Spleen (tissue), 11 donors: ENCODE results near the gene TRMT1. TPM values are rescaled to one million over a fixed set of nuclear protein-coding genes. Genes with fewer than 3 reads are reported as not detected.

Experiments used
- DNase-seq: peaks from one replicate; pipeline ENCODE4 v3.0.0-alpha.2; 2020
- H3K27ac ChIP-seq, 8 donors: fragments of 200-600 bp; sonication (generic) in 7 of 8; 1 replicate in 4 of 8; 2 replicates in 4 of 8; pipeline versions ENCODE4 v1.5.0 to v1.8.0; 2016 to 2021; ENCODE audit warnings: inconsistent platforms in 4 of 8, mild to moderate bottlenecking in 4 of 8, moderate library complexity in 1 of 8
- H3K27me3 ChIP-seq, 7 donors: fragments of 200-600 bp; sonication (generic) in 6 of 7; replicated peaks in 1 of 7; 1 replicate in 4 of 7; 2 replicates in 3 of 7; pipeline versions ENCODE4 v1.5.0 to v1.8.0; 2016 to 2021; ENCODE audit warnings: inconsistent platforms in 3 of 7, mild to moderate bottlenecking in 1 of 7
- H3K36me3 ChIP-seq, 6 donors: fragments of 200-600 bp; sonication (generic) in 5 of 6; 1 replicate in 4 of 6; 2 replicates in 2 of 6; pipeline versions ENCODE4 v1.5.0 to v1.8.0; 2016 to 2021; ENCODE audit warnings: inconsistent platforms in 2 of 6
- H3K4me1 ChIP-seq, 6 donors: fragments of 200-600 bp; sonication (generic) in 5 of 6; 1 replicate in 3 of 6; 2 replicates in 3 of 6; pipeline versions ENCODE4 v1.5.0 to v1.8.0; 2016 to 2021; ENCODE audit warnings: inconsistent platforms in 3 of 6
- H3K4me3 ChIP-seq, 8 donors: fragments of 200-600 bp; sonication (generic) in 7 of 8; 1 replicate in 4 of 8; 2 replicates in 4 of 8; pipeline versions ENCODE4 v1.5.0 to v1.8.0; 2016 to 2021; ENCODE audit warnings: inconsistent platforms in 4 of 8, mild to moderate bottlenecking in 4 of 8, moderate library complexity in 2 of 8
- H3K9me3 ChIP-seq, 8 donors: fragments of 200-600 bp; sonication (generic) in 7 of 8; 1 replicate in 4 of 8; 2 replicates in 4 of 8; pipeline versions ENCODE4 v1.5.0 to v1.8.0; 2016 to 2021; ENCODE audit warnings: inconsistent platforms in 4 of 8
- POLR2A ChIP-seq, 3 donors: fragments of 450-650 bp; IDR thresholded peaks; one replicate each; pipeline ENCODE4 v1.5.1; 2017; ENCODE audit warnings: antibody characterized with exemption in 3 of 3, mild to moderate bottlenecking in 1 of 3
- POLR2AphosphoS5 ChIP-seq, 3 donors: sonication (generic); formaldehyde crosslinking; IDR thresholded peaks; one replicate each; pipeline ENCODE4 v1.5.1; 2017; ENCODE audit warnings: antibody characterized with exemption in 3 of 3
- WGBS, 5 donors: extraction: QIAGEN DNeasy Blood & Tissue Kit in 3 of 5; methylation state at CpG; one replicate each; pipeline versions ENCODE4 v1.1.5 to v1.1.7; 2013 to 2018; 5-methylcytosine and 5-hydroxymethylcytosine counted together
- intact Hi-C: fragments of 100-400 bp; cut with DNase I; formaldehyde crosslinking; loops from one replicate; pipeline ENCODE4 v1.15.0; 2023; ENCODE audit warnings: low total_unique reads
- polyA plus RNA-seq, 3 donors: library from polyadenylated mRNA; stranded (reverse); fragments of 200-250 nt; gene quantifications; one replicate each; pipeline ENCODE4 v1.2.1, GENCODE V29; 2013
- total RNA-seq, 7 donors: library from RNA; depleted of rRNA in 3 of 7; stranded (reverse); fragments of >200 nt in 3 of 7; fragmentation: NEBNext Ultra II Directional in 4 of 7; extraction: Animal tissue kit (Norgen Biotek cat#: 25700) in 4 of 7; gene quantifications; one replicate each; pipeline versions ENCODE4 v1.1.0 to v1.2.1, GENCODE V29; 2016 to 2021
- TF ChIP-seq, protein P1 (sequence below), 11 experiments: fragments of 200-600 bp in 7 of 11; fragments of 450-650 bp in 4 of 11; sonication (generic) in 4 of 11; IDR thresholded peaks in 8 of 11; conservative IDR thresholded peaks in 3 of 11; 1 replicate in 7 of 11; 2 replicates in 4 of 11; pipeline versions ENCODE4 v1.4.0 to v1.8.0; 2016 to 2021; ENCODE audit warnings: antibody characterized with exemption in 11 of 11, inconsistent platforms in 4 of 11, mild to moderate bottlenecking in 1 of 11
- donor health status: healthy with polysubstance abuse.
- donor health status: DM: no; HTN: no; CAD: no; lungs with moderate emphysema.
- donor health status: DM: no; HTN: no; CAD: no.
- donor health status: Bipolar disorder and iron deficiency.
- donor health status: healthy.
- donor health status: DM: no; HTN: no; CAD: no.
- donor health status: DM: yes; HTN: yes; CAD: no.

The TRMT1 gene
- total and polyA plus RNA-seq, 10 donors = 27.7 to 109 (median 47.3) TPM

DNA sequence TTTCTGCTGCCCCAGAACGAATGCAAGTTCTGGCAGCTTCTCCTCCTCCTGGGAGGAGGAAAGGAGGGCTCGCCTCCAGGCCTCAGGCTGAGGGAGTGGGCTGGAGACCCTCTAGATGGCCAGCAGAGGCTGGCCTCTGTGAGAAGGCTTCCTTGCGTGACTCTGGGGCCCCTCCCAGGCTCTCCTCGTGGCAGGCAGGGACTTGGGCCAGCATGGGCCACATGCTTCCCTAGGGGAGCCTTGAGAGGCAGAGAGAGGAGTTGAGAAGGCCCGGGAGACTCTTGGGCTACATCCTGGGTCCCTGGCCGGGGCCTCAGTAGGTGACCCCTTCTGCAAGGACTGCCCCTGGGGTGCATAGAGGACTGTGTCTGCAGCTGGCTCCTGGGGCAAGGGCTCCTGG is 39.8 kb downstream of the TRMT1 start:
- Histone ChIP-seq H3K4me3 (no peak overlapping the region), H3K27ac (no peak overlapping the region), H3K4me1 (peaks cover 0 to 12% (median 3%) of the 10 kb centered on the region in 6 donors), H3K36me3 (peaks cover 0 to 46% (median 0%) of the 10 kb centered on the region in 6 donors), H3K9me3 (no peaks in the 10 kb centered on the region), H3K27me3 (no peaks in the 10 kb centered on the region)
- no peak for DNase-seq
- intact Hi-C loops = no loop called here
- WGBS, 5 donors = 52 to 75% (median 64%) methylated on average over 3 to 6 of the region's 6 CpGs
- TF ChIP-seq, protein P1, sequence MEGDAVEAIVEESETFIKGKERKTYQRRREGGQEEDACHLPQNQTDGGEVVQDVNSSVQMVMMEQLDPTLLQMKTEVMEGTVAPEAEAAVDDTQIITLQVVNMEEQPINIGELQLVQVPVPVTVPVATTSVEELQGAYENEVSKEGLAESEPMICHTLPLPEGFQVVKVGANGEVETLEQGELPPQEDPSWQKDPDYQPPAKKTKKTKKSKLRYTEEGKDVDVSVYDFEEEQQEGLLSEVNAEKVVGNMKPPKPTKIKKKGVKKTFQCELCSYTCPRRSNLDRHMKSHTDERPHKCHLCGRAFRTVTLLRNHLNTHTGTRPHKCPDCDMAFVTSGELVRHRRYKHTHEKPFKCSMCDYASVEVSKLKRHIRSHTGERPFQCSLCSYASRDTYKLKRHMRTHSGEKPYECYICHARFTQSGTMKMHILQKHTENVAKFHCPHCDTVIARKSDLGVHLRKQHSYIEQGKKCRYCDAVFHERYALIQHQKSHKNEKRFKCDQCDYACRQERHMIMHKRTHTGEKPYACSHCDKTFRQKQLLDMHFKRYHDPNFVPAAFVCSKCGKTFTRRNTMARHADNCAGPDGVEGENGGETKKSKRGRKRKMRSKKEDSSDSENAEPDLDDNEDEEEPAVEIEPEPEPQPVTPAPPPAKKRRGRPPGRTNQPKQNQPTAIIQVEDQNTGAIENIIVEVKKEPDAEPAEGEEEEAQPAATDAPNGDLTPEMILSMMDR (IDR thresholded peaks at IDR 0.05 in 8 of 11, conservative IDR thresholded peaks at IDR 0.05 in 3 of 11) = no peak
- TF ChIP-seq POLR2AphosphoS5 (IDR thresholded peaks at IDR 0.05) (no peak), POLR2A (IDR thresholded peaks at IDR 0.05) (no peak)

DNA sequence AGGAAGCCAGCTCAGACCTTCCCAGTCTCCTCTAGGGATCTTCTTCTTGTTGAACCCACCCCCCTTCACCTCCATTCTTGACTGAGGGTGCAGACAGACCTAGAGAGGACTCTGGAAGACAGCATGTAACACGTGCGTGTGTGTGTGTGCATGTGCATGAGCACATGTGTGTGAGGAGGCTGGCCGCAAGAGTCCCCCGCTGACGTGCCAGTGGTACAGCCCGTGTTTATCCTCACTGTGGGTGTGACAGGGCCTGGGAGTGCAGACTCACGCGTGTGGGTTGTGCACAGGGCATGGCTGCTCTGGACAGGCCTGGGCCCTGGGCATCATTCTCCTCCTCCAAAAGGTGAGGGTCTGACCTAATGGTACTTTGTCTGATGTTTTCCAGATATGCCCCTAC is 40.2 kb downstream of the TRMT1 start:
- Histone ChIP-seq H3K27me3 (no peaks in the 10 kb centered on the region), H3K27ac (no peak overlapping the region), H3K9me3 (no peaks in the 10 kb centered on the region), H3K36me3 (peaks cover 0 to 46% (median 0%) of the 10 kb centered on the region in 6 donors), H3K4me1 (peaks cover 0 to 12% (median 3%) of the 10 kb centered on the region in 6 donors), H3K4me3 (no peak overlapping the region)
- intact Hi-C loops = no loop called here
- WGBS, 5 donors = 73 to 92% (median 88%) methylated on average over 6 to 8 of the region's 8 CpGs
- TF ChIP-seq POLR2A (IDR thresholded peaks at IDR 0.05) (no peak), POLR2AphosphoS5 (IDR thresholded peaks at IDR 0.05) (peak in 1 of 3 donors; percentile 6)
- DNase-seq = no peak

DNA sequence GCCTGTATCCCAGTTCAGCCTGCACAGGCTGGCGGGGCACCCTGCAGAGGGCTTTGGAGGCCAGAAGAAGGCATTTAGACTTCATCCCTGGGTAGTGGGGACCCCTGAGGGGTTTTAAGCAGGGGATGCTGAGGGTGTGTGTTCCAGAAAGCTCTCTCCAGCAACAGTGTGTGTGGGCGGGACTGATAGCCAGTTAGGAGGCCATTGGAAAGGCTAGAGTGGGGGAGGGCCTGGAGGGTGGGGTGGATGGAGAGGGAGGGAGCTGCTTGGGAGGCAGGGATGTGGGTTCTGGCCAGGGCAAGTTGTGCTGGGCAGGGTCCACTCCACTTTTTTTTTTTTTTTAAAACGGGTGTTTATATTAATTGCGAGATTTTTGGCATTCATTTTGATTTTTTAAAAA is 42.2 kb downstream of the TRMT1 start:
- Histone ChIP-seq H3K36me3 (peaks cover 0 to 46% (median 0%) of the 10 kb centered on the region in 6 donors), H3K27ac (no peak overlapping the region), H3K4me3 (no peak overlapping the region), H3K9me3 (no peaks in the 10 kb centered on the region), H3K27me3 (no peaks in the 10 kb centered on the region), H3K4me1 (peaks cover 0 to 10% (median 2%) of the 10 kb centered on the region in 6 donors)
- DNase-seq = no peak
- intact Hi-C loops = no loop called here
- TF ChIP-seq POLR2A (IDR thresholded peaks at IDR 0.05) (no peak), POLR2AphosphoS5 (IDR thresholded peaks at IDR 0.05) (no peak)
- TF ChIP-seq, protein P1 (IDR thresholded peaks at IDR 0.05 in 8 of 11, conservative IDR thresholded peaks at IDR 0.05 in 3 of 11) = no peak
- 83 to 95% (median 91%) methylated on average over 4 of the region's 4 CpGs for WGBS, 5 donors

DNA sequence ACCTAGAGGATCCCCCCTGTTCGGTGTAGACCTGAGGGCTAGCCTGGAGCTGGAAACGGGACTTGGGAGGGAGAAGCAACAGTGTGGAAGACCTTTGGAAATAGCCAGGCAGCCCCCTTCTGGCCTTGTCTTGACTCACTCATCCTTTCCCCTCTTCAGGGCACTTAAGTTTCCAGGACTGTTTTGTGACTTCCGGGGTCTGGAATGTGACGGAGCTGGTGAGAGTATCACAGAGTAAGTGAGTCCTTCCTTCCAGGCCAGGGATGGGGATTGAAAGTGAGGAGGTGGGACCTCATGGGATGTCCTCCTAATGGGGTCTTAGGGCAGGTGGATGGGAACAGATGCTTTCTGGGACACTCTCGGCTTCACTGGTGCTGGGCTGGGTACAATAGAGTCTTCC is 43.3 kb downstream of the TRMT1 start:
- no peak overlapping the region for H3K4me3 ChIP-seq
- intact Hi-C loops = no loop called here
- peaks cover 0 to 37% (median 0%) of the 10 kb centered on the region in 6 donors for H3K36me3 ChIP-seq
- DNase-seq = no peak
- H3K9me3 ChIP-seq = no peaks in the 10 kb centered on the region
- TF ChIP-seq POLR2A (IDR thresholded peaks at IDR 0.05) (no peak), POLR2AphosphoS5 (IDR thresholded peaks at IDR 0.05) (no peak)
- TF ChIP-seq, protein P1 (IDR thresholded peaks at IDR 0.05 in 8 of 11, conservative IDR thresholded peaks at IDR 0.05 in 3 of 11) = no peak
- H3K4me1 ChIP-seq = no peaks in the 10 kb centered on the region
- H3K27ac ChIP-seq = no peak overlapping the region
- 83 to 90% (median 89%) methylated on average over 4 to 5 of the region's 5 CpGs for WGBS, 5 donors
- no peaks in the 10 kb centered on the region for H3K27me3 ChIP-seq
